ENCODE measurements around the gene MORN1. TPM values are rescaled to one million over a fixed set of nuclear protein-coding genes. Genes with fewer than 3 reads are reported as not detected.

Gene MORN1
- total and polyA plus RNA-seq, 2 of the 4 experiments (the other 2 are of a cell fraction): 3.0 to 4.2 TPM

DNA sequence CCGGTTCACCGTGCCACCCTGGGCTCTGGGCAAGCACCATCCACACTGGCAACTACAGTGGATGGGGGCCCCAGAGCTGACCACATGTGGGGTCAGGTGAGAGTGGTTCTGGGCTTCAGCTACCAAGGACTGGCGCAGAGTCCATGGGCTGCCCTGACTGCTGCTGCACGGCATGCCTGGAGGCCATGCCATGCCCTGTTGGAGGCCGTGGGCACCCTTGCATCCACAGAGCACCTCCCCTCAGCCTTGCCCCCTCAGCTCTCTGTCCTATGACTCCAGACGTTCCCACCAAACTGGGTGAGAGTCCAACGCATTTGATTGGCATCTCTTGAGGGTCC, 15.5 kb downstream of the MORN1 start:
- Histone ChIP-seq H2BK5ac (ENCODE audit: low read depth, low read length, poor library complexity, severe bottlenecking) (no peak overlapping the region), H3K4me2 (ENCODE audit: low read depth, low read length) (no peak overlapping the region), H4K5ac (ENCODE audit: low read depth, low read length) (no peak overlapping the region), H3K27me3 (ENCODE audit: control insufficient read depth, insufficient read depth, low read length) (no peaks in the 10 kb centered on the region), H3K14ac (replicated peaks; ENCODE audit: low read depth, low read length) (no peak overlapping the region), H3K56ac (ENCODE audit: extremely low read depth, insufficient read depth, low read length) (no peak overlapping the region), H3K4me3 (ENCODE audit: insufficient read depth, low read depth, low read length) (no peak overlapping the region), H3K4ac (ENCODE audit: low read depth, low read length) (no peak overlapping the region), H3K4me1 (ENCODE audit: control insufficient read depth, insufficient read depth, low read length) (no peaks in the 10 kb centered on the region), H4K8ac (ENCODE audit: low read depth in 2 of 2, low read length in 2 of 2) (no peak overlapping the region), H4K20me1 (ENCODE audit: insufficient read depth, low read length) (no peaks in the 10 kb centered on the region; the same call in 1 of the 2 replicates), H3K36me3 (ENCODE audit: control insufficient read depth, insufficient read depth, low read length) (no peaks in the 10 kb centered on the region), H2BK120ac (ENCODE audit: low read depth, low read length) (no peak overlapping the region), H3K27ac (ENCODE audit: insufficient read depth, low read length) (no peak overlapping the region), H3K9me1 (ENCODE audit: insufficient read depth, low read length) (no peaks in the 10 kb centered on the region), H3K9me3 (ENCODE audit: control insufficient read depth, insufficient read depth, low read length) (no peaks in the 10 kb centered on the region), H4K91ac (ENCODE audit: insufficient read depth, low read depth, low read length) (no peak overlapping the region), H2BK15ac (ENCODE audit: low read depth, low read length) (no peak overlapping the region), H3K79me1 (ENCODE audit: low read depth in 1 of 2, low read length in 2 of 2) (no peaks in the 10 kb centered on the region), H3K9ac (ENCODE audit: low read depth, low read length) (no peak overlapping the region), H2BK20ac (ENCODE audit: low read depth, low read length) (no peak overlapping the region), H2AK9ac (replicated peaks; ENCODE audit: low read depth, low read length, poor library complexity) (no peak overlapping the region), H2AK5ac (ENCODE audit: low read depth, low read length) (no peak overlapping the region), H3K23ac (ENCODE audit: low read depth, low read length) (no peak overlapping the region), H2AFZ (replicated peaks; ENCODE audit: low read length, poor library complexity) (no peak overlapping the region), H3K18ac (ENCODE audit: low read depth, low read length) (no peak overlapping the region)
- TF ChIP-seq, protein P1, sequence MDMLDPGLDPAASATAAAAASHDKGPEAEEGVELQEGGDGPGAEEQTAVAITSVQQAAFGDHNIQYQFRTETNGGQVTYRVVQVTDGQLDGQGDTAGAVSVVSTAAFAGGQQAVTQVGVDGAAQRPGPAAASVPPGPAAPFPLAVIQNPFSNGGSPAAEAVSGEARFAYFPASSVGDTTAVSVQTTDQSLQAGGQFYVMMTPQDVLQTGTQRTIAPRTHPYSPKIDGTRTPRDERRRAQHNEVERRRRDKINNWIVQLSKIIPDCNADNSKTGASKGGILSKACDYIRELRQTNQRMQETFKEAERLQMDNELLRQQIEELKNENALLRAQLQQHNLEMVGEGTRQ (IDR thresholded peaks at IDR 0.05; ENCODE audit: low read depth, low read length): no peak
- no peak for TF ChIP-seq MAFK (IDR thresholded peaks at IDR 0.05; ENCODE audit: low read depth, low read length)
- TF ChIP-seq POLR2A (IDR thresholded peaks at IDR 0.05; ENCODE audit: low read depth, low read length): no peak
- TF ChIP-seq, protein P2, sequence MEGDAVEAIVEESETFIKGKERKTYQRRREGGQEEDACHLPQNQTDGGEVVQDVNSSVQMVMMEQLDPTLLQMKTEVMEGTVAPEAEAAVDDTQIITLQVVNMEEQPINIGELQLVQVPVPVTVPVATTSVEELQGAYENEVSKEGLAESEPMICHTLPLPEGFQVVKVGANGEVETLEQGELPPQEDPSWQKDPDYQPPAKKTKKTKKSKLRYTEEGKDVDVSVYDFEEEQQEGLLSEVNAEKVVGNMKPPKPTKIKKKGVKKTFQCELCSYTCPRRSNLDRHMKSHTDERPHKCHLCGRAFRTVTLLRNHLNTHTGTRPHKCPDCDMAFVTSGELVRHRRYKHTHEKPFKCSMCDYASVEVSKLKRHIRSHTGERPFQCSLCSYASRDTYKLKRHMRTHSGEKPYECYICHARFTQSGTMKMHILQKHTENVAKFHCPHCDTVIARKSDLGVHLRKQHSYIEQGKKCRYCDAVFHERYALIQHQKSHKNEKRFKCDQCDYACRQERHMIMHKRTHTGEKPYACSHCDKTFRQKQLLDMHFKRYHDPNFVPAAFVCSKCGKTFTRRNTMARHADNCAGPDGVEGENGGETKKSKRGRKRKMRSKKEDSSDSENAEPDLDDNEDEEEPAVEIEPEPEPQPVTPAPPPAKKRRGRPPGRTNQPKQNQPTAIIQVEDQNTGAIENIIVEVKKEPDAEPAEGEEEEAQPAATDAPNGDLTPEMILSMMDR (conservative IDR thresholded peaks at IDR 0.05; ENCODE audit: low read depth, low read length): no peak
- no peak for TF ChIP-seq NFE2L2 (IDR thresholded peaks at IDR 0.05; ENCODE audit: low read depth, low read length)
- TF ChIP-seq CEBPB (IDR thresholded peaks at IDR 0.05; ENCODE audit: low read depth, low read length): no peak
- TF ChIP-seq CHD1 (IDR thresholded peaks at IDR 0.05; ENCODE audit: low read depth, low read length): no peak
- no peak for TF ChIP-seq SMC3 (IDR thresholded peaks at IDR 0.05; ENCODE audit: low read depth, low read length)
- TF ChIP-seq, protein P3, sequence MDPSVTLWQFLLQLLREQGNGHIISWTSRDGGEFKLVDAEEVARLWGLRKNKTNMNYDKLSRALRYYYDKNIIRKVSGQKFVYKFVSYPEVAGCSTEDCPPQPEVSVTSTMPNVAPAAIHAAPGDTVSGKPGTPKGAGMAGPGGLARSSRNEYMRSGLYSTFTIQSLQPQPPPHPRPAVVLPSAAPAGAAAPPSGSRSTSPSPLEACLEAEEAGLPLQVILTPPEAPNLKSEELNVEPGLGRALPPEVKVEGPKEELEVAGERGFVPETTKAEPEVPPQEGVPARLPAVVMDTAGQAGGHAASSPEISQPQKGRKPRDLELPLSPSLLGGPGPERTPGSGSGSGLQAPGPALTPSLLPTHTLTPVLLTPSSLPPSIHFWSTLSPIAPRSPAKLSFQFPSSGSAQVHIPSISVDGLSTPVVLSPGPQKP (IDR thresholded peaks at IDR 0.05; ENCODE audit: borderline replicate concordance, low read depth, low read length): no peak
- TF ChIP-seq BHLHE40 (IDR thresholded peaks at IDR 0.05; ENCODE audit: low read depth, low read length): no peak
- no peak for TF ChIP-seq FOS (IDR thresholded peaks at IDR 0.05; ENCODE audit: low read depth, low read length)
- TF ChIP-seq MXI1 (IDR thresholded peaks at IDR 0.05; ENCODE audit: borderline replicate concordance, low read depth, low read length): no peak
- CTCF ChIA-PET: interaction anchor here (1.2 kb wide), 1 partner anchor 181 kb away, joined by 4 read pairs; the partner anchor contains the start of gene FAAP20
- in situ Hi-C loops (cut with MboI; ENCODE audit: low sequenced_read_pairs): no loop called here
- intact Hi-C loops (cut with micrococcal nuclease): no loop called here
- ATAC-seq (ENCODE audit: low read depth): no peak
- no peak for DNase-seq
- BruUV-seq (replicated peaks): no TSS peak
- WGBS, 2 experiments (ENCODE audit: extremely low coverage in 2 of 2, insufficient read length in 1 of 2): 84% methylated on average over 4 of the region's 7 CpGs; no CpG with 5 or more reads in 1 of the 2 experiments
- POLR2A ChIA-PET (ENCODE audit: unreplicated experiment): no interaction called here
- dilution Hi-C loops (cut with HindIII; ENCODE audit: low sequenced_read_pairs, unreplicated experiment): no loop called here

All from IMR-90 (cell line).